Stimulated activated CD4-positive, alpha-beta T cell treated with anti-CD3 and anti-CD28 coated beads, Interleukin-12 subunit alpha, Interleukin-12 subunit beta, amount 100 ng/mL, for 24 hours (primary cell): Measurements from ENCODE around the gene TNS4.

ENCODE experiments used
- DNase-seq, 2 experiments: peaks; one replicate each; pipeline ENCODE4 v3.0.0-alpha.2; 2020; ENCODE audit warnings: low read depth in 2 of 2

TNS4 gene

GRCh38 chr17:40495140-40495539 is 6.3 kb downstream of the TNS4 start:
- DNase-seq = no peak

- no peak for DNase-seq
Observed at GRCh38 chr17:40493697-40494096, 7.7 kb downstream of the TNS4 start.

- no peak for DNase-seq
Observed at GRCh38 chr17:40491486-40491885, 9.9 kb downstream of the TNS4 start.

- no peak for DNase-seq
Observed at GRCh38 chr17:40490982-40491381, 10.4 kb downstream of the TNS4 start.

- DNase-seq = no peak
Observed at GRCh38 chr17:40490289-40490853, 11.1 kb downstream of the TNS4 start.

GRCh38 chr17:40487371-40488020 is 13.9 kb downstream of the TNS4 start:
- DNase-seq = no peak

GRCh38 chr17:40486522-40487370 is 14.7 kb downstream of the TNS4 start:
- no peak for DNase-seq

GRCh38 chr17:40485851-40486521 is 15.4 kb downstream of the TNS4 start:
- no peak for DNase-seq

GRCh38 chr17:40484973-40485530 is 16.4 kb downstream of the TNS4 start:
- no peak for DNase-seq

- no peak for DNase-seq
Observed at GRCh38 chr17:40484285-40484972, 17.0 kb downstream of the TNS4 start.

GRCh38 chr17:40483679-40484078 is 17.7 kb downstream of the TNS4 start:
- DNase-seq = no peak

- DNase-seq = no peak
Observed at GRCh38 chr17:40482722-40483121, 18.7 kb downstream of the TNS4 start.

GRCh38 chr17:40481106-40481505 is 20.3 kb downstream of the TNS4 start:
- DNase-seq = no peak

- DNase-seq = peak; percentile 70 to 81
Observed at GRCh38 chr17:40480501-40481003, 20.9 kb downstream of the TNS4 start.

GRCh38 chr17:40479754-40480480 is 21.5 kb downstream of the TNS4 start:
- no peak for DNase-seq

- no peak for DNase-seq
Observed at GRCh38 chr17:40478486-40478885, 22.9 kb downstream of the TNS4 start.

GRCh38 chr17:40477796-40478195 is 23.6 kb downstream of the TNS4 start:
- no peak for DNase-seq

GRCh38 chr17:40475234-40475908 is 26.1 kb downstream of the TNS4 start:
- no peak for DNase-seq

GRCh38 chr17:40474419-40475002 is 26.9 kb downstream of the TNS4 start:
- no peak for DNase-seq
